GM19397 (cell line): ENCODE data around the gene CGNL1.

Experiments used
- ATAC-seq: cut with Tn5 transposase; IDR thresholded peaks from one replicate; pipeline ENCODE4 v1.9.1; 2021; ENCODE audit warnings: mild to moderate bottlenecking, moderate library complexity; ENCODE audit not compliant: unreplicated experiment

CGNL1 gene

GRCh38 chr15:57385923-57386390, 9.7 kb downstream of the CGNL1 start:
- no peak for ATAC-seq

DNA sequence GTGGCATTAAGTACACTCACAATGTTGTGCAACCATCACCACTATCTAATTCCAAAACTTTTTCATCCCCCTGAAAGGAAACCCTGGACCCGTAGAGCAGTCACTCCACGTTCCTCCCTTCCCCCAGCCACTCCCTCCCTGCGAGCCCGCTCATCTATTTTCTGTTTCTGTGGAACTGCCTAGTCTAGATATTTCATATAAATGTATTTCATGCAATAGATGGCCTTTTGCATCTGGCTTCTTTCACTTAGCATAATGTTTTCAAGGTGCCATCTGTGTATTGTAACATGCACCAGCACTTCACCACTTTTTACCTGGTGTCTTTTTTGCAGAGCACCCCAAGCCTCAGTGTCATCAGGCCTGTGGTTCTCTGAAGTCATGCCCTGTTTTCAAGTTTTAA, 10.7 kb downstream of the CGNL1 start:
- ATAC-seq = no peak

GRCh38 chr15:57387564-57388076, 11.3 kb downstream of the CGNL1 start:
- no peak for ATAC-seq

- no peak for ATAC-seq
Observed at GRCh38 chr15:57388464-57388863, 12.2 kb downstream of the CGNL1 start.

- ATAC-seq = no peak
Observed at GRCh38 chr15:57389991-57390390, 13.7 kb downstream of the CGNL1 start.

DNA sequence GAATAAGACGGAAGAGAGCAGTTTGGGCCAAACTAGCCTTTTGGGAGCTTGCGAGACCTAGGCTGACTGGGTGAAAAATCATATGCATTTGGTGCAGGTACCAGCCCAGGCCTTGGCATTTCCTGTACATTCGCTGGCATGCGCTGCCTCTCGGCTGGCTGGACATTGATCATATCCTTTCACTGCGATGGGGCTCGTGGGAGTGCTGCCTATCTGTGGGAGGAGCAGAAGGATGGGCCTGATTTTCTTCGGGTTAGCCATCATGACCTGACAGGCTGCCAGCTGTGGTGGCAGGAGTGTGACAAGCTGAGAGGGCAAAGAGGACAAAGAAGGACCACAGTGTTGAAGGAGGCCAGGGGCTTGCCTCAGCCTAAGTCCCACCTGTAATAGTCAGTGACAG, 14.3 kb downstream of the CGNL1 start:
- ATAC-seq = no peak

DNA sequence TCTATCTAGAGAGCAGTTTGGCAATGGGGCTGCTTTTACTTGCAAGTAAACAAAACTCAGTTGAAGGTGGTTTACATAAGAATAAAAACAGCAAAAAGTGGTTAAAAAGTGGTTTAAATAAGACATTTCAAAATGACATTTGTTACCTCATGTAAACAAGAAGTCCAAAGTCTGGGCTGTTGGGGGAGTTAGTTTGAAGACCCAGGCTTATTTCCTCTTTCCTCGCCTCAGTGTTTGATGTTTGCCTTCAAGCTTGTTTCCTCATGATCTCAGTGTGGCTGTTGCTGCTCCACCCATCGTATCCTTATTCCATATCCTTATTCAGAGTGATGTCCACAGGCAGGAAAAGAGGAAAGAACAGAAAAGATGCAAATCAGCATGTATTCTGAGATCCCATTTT, 15.2 kb downstream of the CGNL1 start:
- no peak for ATAC-seq

DNA sequence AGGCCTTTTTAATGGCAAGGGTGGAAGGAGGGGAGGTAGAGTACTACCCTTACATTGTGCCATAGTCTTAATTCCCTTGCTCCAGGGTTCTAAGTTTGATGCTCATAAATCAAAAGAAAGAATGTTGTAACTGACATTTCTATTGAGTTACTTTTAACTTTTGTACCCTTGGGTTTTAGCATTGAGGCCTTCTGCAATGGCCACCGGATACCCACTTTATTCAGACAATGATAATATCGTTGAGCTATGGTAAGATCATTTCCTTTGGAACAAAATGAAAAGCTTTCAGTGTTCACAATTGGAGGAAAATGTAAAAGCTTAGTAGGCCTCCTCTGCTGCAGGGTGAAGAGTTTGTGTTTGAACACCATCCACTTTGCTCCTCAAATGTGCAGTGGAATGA, 16.8 kb downstream of the CGNL1 start:
- no peak for ATAC-seq

- ATAC-seq = no peak
Observed at GRCh38 chr15:57395292-57395691, 19.0 kb downstream of the CGNL1 start.

DNA sequence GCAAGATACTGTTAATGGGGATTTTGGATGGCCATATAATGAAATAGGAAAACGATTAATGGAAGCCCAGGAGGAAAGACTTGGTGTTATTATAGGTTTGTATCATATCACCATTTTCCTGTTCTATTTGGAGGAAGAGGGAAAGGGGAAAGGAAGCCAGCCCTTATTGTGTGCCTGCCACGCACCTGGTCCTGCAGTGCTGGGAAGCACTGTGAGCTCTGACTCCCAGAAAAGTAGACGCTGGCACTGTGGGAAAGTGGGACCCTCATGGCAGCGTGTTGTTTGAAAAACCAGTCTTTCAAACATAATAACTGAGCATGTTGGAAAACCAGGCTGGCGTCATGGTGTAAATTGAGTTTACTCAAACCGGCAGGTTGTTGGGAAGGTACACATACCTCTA, 22.0 kb downstream of the CGNL1 start:
- no peak for ATAC-seq

GRCh38 chr15:57401546-57401945, 25.2 kb downstream of the CGNL1 start:
- no peak for ATAC-seq

- no peak for ATAC-seq
Observed at GRCh38 chr15:57403017-57403416, 26.7 kb downstream of the CGNL1 start.

DNA sequence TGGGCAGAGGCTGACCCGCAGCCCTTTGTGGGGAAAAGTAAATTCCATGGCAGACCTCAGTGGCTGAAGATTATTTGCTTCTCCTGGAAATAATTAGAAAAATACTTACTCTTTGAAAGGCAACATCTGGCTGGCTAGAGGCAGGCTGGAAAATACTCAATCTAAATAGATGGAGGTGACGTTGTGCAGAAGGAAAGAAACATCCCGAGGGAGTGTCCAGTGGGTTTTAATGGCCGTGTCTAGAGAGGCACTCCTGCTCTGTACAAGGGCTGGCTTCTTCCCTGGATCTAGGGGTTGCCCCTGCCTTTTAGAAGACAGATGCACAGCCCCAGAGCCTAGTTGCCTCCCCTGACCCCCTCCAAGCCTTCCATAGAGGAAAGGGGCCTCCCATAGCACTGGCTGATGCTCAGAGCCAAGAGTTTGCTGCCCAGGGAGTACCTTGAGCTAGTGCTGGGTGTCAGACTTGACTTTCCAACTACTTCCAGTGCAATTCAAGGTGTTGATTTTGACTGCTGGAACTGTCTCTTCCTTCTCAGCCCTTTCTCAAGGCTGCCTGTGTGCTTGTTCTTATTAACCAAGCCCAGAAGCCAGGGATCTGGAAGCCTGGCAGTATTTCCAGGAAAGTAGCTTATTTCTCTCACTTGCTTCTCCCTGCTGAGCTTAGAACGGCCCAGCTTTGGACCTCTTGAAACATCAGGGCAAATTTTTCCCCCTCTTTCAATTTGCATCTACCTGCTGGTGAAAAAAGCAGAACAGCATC, 27.4 kb downstream of the CGNL1 start:
- no peak for ATAC-seq

- ATAC-seq = no peak
Observed at GRCh38 chr15:57405133-57405532, 28.8 kb downstream of the CGNL1 start.

DNA sequence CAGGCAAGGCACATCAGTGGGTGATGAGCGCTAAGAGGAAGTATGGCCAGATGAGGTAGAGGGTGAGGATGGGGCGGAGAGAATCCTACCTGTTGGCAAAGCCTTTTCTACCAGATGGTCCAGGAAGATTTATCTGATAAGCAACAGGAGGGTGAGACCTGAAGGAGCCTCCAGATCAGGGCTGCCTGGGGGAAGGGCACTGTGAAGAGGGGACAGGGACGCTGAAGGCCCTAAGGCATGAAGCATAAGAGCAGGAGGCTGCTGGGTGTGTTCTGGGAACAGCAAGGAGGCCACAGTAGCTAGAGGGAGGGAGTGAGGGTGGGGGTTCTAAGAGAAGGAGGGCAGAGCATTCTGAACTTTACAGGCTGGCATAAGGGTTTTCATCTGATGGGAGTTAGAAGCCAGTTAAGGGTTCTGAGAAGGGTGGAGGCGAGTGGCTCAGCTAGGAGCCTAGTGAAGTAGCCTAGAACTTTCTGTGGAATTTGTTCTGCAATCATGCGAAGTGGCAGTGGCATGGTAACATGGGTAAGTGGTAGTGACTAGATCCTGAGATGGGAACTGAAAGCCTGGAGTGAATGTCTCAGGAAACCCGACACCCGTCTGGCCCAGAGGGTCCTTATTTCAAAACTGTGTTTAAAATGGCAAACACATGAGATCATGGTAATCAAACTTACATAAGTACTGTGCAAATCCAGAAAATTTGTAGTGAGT, 29.9 kb downstream of the CGNL1 start:
- no peak for ATAC-seq

- no peak for ATAC-seq
Observed at GRCh38 chr15:57410373-57410772, 34.1 kb downstream of the CGNL1 start.

DNA sequence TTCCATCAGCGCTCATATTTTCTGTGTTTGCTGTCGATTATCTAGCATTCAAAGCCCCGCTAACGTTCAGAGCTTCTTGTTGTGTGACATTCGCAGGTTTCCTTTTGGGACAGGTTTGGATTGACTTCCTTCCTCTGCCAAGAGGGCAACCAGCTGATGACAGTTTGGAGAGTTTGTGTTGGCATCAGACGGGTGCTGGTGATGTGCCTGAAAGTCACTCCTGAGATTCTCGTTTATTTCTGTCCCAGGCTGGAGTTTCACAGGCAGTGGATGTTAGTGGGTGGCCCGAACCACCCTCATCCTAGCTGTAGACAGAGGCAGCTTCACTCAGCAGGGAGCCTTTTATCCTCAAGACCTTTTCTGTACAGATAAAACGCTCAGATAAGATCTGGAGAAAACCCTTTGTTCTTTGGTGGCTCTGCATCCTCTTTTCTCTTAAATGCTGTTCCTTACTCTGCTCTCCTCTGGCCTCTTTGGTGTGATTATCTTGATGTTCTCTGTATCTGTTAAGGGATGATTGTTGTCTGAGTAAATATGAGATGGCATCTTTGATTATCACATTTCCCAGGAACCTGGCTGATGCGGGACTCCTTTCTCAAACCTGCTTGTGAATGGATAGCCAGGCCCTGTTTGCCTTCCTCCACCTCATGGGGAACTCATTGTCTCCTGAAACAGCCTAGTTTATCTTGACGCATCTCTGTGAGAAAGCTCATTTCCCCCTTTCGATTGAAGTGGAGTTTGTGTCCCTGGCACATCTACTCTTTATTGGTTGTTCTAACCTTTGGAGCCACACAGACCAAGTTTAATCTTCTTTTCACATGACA, 35.9 kb downstream of the CGNL1 start:
- no peak for ATAC-seq

- no peak for ATAC-seq
Observed at GRCh38 chr15:57415602-57416001, 39.3 kb downstream of the CGNL1 start.

DNA sequence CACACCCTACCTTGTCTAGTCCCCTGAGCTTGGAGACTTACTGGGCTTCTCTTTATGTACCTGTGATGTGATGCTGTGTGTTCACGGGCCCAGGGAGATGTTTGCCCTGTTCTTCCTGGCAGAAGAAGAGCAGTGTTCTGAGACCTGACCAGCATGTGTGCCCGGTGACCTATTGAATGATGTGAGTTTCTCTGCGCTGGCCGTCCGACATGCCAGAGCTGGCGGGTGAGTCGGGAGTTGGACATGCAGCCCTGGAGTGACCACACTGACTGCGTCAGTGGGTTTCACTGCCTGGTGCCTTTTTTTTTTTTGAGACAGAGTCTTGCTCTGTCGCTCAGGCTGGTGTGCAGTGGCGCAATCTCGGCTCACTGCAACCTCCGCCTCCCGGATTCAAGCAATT, 42.3 kb downstream of the CGNL1 start:
- no peak for ATAC-seq

DNA sequence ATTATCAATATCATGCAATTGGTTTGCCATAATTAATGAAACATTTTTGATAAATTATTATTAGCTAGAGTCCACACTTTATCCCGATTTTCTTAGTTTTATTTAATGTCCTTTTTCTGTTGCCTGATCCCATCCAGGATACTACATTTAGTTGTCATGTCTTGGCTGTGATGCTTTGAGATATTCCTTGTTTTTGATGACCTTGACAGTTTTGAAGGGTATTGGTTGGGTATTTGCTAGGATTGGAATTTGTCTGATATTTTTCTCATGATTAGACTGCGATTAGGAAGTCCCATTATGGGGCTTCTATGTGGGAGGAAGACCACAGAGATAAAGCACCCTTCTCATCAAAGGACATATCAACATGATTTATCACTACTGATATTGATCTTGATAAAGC, 43.0 kb downstream of the CGNL1 start:
- ATAC-seq = no peak

DNA sequence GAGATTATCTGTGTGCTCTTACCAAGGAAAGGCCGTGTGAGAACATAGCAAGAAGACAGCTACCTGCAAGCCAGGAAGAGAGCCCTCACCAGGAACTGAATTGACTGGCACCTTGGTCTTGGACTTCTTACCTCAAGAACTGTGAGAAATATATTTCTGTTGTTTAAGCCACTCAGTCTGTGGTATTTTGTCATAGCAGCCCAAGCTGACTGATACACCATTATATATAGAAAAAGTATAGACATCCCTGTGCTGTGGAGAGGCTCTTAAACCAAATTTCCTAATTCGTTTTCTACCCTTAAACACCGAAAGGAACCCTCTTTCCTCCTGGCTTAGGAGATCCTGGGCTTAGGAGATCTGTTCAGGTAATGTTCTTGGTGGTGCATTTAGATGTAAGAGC, 44.8 kb downstream of the CGNL1 start:
- no peak for ATAC-seq
